ENCODE measurements around the gene KCNT1.

The KCNT1 gene

GRCh38 chr9:135825435-135826187, 123.6 kb downstream of the KCNT1 start:
- no peak for DNase-seq

GRCh38 chr9:135826188-135826545, 124.2 kb downstream of the KCNT1 start:
- DNase-seq, result no peak

- DNase-seq, result no peak
Observed at GRCh38 chr9:135827301-135827700, 125.3 kb downstream of the KCNT1 start.

DNA sequence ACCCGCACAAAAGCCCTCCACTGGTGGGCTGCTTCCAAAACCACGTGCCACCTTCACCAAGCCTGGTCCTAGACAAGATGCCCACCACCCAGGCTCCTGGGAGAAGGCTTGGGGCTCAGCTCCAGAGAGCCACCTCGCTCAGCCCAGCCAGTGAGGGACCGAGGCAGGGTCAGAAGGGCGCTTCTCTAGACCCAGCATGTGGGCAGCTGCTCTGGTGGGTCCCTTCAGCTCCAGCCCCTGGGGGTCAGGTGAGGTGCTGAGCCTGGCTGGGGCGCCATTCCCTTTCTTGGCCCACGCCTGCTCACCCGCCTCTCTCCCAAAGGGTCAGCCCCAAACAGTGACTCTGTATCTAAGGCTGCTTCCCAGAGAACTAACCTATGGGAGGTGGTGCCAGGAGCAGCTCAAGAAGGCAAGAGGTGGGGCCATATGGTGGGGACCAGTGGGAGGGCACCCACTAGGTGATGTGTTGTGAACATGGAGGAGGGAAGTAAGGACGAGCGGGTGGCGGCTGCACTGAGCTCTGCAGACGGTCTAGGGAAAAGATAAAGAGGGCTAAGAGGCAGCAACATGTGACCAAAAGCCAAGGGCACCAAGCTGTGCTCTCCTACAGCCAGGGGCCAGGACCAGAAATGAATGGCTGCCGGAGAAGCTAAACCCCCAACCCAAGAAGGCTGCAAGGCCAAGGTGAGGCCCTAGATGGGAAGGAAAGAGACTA, 126.0 kb downstream of the KCNT1 start:
- DNase-seq, result no peak

GRCh38 chr9:135828656-135829055, 126.7 kb downstream of the KCNT1 start:
- no peak for DNase-seq

DNA sequence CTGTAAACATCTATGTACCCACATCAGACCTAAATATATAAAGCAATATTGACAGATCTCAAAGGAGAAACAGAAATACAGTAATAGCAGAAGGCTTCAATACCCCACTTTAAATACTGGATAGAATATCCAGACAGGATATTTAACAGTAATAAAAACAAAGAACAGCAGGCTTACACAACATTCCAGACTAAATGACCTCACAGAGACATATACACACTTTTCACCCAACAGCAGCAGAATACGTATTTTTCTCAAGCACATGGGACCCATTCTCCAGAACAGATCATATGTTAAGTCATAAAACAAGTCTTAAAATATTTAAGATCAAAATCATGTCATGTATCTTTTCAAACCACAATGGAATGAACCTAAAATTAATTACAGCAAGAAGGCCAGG, 128.5 kb downstream of the KCNT1 start:
- no peak for DNase-seq

GRCh38 chr9:135833864-135834263, 131.9 kb downstream of the KCNT1 start:
- DNase-seq, result no peak

DNA sequence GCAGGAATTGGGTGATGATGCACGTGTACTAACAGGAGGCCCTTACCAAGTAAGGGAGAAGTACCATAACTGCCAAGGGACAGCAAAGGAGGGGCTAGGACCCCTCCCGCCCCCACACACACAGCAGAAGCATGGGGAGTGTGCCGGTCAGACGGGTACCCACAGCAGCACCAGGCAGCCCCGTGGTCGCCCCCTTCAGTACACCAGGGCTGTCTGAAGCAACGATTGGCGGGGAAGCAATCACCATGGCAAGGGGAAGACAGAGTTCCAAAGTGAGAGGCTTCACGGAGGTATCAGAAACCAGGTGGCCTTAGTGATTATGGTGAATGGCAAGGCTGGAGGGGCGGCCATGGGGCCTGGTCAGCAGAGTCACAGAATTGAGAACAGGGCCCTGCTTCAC, 133.1 kb downstream of the KCNT1 start:
- DNase-seq, result no peak

DNA sequence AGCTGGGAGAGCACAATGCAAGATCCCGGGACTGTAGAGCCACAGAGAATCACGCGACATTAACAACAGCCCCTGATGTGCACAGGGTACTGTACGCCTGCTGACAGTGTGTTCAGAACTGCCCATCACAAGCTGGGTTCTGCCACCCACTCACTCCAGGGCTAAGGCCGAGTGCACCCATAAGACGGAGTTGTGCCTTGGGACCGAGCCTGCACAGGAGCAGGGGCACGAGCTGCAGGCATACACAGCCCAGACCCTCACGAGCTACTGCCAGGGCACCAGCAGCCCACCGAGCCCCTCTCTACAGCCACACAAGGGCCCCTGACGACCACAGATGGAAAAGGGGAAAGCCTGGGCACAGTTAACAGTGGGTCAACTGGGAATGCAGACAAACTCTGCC, 137.5 kb downstream of the KCNT1 start:
- no peak for DNase-seq

- no peak for DNase-seq
Observed at GRCh38 chr9:135840107-135840506, 138.1 kb downstream of the KCNT1 start.

- DNase-seq, result no peak
Observed at GRCh38 chr9:135840539-135840938, 138.6 kb downstream of the KCNT1 start.
